DMS79 (cell line): ENCODE results near the gene MARVELD3.
A peak's percentile ranks its signal among the peaks of the same experiment; 100 is the strongest.

Experiments
- DNase-seq: peaks from one replicate; lab custom pipeline; 2025; lab: John Stamatoyannopoulos, UW

The MARVELD3 gene

DNA sequence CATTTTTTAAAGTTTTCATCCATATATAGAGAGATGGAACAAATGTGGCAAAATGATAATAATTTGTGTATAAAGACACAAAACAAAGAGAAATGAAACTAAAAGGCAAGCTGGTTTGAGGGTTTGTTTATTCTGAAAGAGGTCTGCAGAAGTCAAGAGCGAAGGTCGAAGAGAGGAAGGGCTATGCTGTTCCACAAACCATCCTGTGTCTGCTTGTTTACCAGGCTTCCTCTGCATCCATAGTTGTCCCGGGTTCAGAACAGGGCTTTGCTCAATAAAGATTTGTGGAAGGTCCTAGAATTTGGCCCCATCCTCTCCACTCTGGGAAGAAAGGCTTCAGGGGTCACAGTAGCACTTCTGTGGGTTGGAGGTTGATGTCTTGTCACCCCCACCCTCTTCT is 2.4 kb upstream of the MARVELD3 start:
- no peak for DNase-seq

DNA sequence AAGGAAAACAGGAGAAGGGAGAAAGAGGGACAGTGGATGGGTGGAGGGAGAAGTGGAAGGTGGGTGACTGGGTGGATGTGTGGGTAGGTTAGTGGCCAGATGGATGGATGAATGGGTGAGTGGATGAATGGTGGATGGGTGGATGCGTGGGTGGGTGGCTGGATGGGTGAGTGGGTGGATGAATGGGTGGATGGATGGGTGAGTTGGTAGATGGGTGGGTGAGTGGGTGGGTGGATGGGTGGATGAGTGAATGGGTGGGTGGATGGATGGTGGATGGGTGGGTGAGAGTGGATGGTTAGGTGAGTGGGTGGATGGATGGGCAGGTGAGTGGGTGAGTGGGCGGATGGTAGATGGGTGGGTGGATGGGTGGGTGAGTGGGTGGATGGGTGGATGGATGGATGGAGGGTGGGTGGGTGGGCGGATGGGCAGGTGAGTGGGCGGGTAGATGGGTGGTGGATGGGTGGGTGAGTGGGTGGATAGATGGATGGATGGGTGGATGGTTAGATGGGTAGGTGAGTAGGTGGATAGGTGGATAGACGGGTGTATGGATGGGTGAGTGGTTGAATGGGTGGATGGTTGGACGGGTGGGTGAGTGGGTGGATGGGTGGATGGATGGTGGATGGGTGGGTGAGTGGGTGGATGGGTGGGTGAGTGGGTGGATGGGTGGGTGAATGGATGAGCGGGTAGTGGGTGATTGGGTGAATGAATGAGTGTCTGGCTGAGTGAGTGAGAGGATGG is 702 bp upstream of the MARVELD3 start:
- no peak for DNase-seq

DNA sequence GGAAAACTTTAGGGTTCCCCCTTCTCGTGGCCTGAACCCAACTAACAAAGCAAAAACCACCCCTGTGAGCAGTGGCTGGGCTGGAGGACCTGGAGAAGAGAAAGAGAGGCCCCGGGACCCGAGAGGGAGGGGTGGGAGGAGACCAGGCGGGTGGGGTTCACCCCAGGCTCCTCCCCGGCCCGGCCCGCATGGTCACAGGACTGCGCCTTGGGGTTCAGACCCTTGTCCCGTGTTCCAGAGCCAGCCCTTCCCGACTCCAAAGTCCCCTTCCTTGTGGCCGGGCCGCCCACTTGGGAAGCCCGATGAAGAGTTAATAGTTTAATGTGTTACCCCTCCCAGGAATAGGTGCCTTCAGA is 852 bp downstream of the MARVELD3 start:
- no peak for DNase-seq

DNA sequence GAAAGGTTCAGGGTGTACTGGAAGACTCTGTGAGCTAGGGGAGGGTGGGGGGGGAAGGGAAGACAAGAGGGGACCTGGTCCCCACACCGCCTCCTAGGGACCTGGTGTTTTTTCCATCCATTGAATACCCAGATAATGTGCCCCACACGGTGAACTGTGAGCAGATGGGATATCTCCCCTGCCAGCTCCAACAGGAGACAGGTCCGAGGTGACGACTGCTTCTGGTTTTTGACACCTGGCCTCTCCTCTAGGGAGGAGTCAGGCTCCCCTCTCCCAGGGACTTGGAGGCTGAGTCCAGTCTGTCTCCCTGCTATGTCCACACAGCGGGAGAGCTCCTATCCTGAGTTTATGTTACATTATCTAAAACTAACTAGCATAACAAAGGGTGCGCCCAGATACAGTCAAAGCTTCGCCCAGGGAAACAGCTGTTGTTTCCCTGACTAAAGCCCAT is 1.8 kb downstream of the MARVELD3 start:
- DNase-seq = no peak

DNA sequence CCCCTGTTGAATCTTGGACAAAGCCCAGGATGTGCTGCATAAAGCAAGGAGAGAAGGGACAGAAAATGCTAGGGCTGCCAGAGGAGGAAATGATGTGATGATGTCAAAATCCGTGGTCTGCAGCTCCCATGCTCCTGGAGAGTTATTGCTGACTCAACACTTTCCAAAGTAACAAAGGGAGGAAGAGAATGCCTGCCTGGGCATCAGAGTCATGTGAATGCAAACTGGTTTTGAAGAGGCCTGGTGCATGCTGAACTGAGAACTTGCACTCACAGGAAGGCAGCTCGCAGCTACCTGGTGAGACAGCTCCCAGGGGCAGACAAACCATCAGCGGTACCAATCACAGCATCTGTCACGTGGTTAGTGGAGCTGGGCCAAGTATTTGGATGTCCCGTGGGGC is 2.8 kb downstream of the MARVELD3 start:
- DNase-seq = peak; percentile 18

DNA sequence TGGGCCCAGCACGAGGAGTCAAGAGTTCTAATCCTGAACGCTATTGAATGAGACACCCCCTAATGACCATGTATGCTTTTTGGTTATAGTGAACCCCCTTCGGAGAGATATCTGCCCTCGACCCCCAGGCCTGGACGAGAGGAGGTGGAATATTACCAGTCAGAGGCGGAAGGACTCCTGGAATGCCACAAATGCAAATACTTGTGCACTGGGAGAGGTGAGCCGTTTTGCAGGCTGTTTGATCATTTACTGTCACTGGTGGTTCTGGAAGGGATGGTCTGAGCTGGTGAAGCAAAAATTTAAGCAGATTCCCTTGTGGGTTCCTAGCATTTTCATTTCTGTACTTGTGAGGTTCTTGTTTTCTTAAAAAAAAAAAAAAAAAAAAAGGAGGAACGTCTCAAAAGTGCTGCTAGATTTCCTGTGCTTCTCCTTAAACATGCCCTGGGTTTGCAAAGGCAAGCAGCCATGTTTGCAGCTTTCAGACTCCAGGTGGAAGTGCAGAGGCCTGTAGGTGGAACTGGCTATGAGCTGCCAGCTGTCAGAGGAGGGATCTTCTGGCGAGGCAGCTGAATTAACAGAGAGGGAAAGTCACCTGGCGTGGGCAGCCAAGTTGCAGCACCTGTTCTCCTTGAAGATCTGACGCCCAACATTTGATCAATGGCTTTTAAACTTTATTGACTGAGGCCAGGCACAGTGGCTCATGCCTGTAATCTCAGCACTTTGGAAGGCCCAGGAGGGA is 3.5 kb downstream of the MARVELD3 start:
- no peak for DNase-seq

DNA sequence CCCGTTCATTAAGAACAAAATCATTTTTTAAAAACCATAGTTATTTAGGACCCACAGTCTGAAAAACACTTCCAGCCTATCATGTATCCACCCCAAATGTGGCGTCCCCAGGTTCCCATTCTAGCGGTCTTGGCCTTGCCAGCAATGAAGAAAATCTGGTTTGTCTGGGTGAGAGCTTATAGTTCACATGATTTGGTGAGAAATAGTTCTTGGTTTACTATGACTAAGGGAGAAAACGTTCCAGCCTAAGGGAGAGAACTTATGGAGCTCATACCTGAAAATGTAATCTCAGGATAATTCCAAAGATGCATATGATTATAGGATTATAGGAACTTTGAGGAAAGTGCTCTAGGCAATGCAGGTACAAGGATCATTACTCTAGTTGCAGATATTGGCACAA is 4.8 kb downstream of the MARVELD3 start:
- no peak for DNase-seq

DNA sequence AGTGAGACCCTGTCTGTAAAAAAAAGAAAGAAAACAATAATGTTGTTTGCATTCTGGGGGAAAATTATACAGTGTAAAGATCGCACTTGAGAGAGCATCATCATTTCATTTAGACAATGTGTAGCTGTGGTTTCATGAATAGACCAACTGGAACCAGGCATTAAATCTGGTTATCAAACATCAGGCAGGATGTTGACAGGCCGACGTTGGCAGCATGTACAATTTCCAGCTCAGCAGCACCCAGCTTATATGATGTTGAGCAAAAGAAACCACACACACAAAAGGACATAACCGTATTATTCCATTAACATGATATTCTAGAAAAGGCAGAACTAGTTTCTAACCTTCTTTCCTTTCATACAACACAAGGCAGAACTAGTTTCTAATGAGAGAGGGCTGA is 5.8 kb downstream of the MARVELD3 start:
- DNase-seq = no peak

DNA sequence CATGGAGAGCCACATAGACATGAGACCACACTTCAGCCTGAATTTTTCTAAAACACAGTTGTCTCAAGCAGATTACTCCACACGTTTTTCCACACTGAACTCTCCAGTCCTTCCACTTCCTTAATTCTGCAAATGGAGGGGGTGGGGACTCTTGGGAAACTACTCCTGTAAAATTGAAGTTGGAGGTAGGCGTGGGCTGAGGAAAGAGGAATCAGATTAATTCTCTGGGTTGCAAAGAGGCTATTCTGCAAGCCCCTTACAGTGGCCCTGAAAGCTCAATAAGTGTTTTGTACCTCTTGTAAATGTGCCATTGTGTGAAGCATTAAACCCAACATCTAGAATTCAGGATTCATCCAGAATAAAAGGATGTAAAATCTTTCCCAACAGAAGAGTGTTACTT is 9.6 kb downstream of the MARVELD3 start:
- no peak for DNase-seq

DNA sequence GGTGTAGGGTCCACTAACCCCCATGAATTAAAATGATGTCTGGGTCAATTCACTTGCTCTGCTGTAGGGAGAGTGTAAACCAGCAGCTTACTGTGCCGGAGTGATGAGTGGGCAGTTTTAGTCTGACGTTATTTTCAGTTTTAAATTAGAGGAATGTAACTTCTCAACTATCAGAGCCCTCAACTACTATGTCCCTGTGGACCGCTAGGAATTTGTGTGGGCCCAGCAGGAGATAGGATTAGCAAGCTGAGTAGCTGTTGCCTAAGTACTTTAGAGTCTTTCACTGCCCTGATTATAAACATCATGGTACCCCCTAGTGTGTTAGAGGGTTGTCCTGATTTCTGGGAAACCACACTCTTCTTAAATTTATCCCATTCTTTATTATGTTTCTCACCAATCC is 11.4 kb downstream of the MARVELD3 start:
- no peak for DNase-seq

DNA sequence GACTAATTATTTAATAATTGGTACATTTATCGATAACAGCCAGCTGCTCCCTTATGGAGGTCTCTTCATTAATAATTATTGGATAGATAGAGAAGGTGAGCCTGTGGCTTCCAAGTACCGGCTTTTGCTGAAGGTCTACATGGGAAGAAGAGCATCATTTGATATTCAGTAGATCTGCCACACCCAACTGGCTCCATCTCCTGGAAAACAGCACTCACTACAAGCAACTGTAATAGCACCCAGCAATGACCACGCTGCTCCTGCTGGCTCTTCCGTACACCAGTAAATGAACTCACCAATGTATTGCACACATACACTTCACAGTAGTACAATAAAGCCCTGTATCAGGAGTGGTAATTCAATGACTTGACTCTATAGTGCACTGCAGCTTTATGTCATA is 19.5 kb downstream of the MARVELD3 start:
- DNase-seq = no peak

DNA sequence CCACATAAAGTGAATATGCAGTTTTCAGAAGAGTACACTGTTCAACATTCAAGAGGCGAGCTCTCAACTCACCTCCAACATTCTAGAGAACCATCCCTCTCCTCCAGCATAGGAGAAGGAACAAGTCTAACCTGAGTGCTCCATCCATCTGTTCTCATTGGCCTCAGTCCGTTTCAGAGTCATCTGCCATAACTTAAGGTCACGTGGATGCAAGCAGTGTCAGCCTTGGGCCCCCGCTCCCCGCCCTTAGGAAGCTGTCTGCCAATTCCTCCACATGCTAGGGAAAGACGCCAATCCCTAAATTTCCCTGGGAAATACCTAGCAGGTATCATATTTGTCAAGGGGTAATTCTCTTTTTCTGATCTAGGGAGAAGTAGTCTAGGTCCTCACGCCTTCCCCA is 21.4 kb downstream of the MARVELD3 start:
- no peak for DNase-seq

DNA sequence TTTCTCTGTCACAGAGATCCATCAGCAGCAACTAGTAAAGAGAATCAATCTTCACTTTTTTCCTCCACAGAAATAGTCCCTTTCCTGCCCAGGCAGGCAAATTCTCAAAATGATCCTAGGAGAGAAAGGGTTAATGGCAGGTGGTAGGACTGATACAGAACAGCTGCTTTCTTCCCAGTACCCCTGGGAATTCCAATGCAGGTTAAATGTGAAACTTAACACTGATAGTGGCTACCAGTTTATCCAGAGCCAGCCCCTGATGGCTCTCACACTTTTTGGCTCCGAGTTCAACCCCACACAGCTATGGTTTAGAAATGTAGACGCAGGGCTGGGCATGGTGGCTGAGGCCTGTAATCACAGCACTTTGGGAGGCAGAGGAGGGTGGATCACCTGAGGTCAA is 22.2 kb downstream of the MARVELD3 start:
- no peak for DNase-seq

DNA sequence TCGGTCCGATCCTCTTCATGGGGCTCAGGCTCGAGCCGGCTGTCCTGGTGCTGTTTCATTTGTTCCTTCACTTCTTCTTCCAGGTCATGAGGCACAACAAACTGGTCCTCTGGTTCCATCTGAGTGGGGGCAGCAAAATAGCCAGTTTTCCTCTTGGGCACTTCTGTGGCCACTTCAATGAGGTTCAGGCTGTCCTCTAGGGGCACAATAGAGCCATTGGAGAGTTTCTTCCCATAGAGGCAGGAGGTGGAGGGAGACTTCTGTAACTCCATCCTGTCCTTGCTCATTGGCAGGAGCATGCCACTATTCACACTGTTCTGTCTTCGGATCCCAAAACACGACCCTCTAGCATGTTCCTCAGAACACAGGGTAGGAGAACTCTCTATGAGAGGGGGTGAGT is 22.9 kb downstream of the MARVELD3 start:
- DNase-seq = no peak

DNA sequence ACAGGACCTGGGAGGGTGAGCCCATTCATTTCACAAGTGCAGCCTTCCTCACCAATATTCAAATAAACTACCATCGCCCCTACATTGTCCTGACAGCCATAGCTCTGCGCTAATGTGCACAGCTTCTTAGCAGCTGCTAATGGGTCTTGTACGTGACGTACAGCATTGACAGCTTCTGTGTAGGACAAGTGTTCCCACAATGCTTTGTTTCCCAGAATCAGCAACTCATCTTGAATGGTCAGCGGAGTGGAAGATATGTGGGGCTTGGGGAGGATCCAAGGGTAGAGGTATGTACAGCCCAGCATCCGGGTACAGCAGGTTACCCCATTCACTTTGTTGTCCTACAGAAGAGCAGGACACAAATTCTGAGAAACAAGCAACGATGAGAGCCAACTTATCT is 23.7 kb downstream of the MARVELD3 start:
- DNase-seq = no peak

DNA sequence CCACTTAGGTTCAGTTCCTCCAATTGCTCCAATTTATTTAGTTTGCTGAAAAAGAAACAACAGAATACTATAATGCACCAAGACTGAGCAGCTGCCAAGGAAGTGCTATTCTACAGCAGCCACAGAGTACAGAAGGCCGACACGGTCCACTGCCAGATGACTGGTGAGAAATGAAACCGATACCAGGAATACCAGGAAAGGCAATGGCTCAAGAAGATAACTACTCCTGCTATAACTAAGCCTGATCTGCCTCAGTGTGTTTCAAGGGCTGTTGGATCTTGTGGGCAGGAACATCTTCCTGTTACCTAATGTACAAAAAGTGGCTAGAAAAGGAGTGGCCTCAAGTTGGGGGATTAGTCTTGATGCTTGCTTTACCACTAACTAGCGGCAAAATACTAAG is 32.8 kb downstream of the MARVELD3 start:
- peak; percentile 20 for DNase-seq

DNA sequence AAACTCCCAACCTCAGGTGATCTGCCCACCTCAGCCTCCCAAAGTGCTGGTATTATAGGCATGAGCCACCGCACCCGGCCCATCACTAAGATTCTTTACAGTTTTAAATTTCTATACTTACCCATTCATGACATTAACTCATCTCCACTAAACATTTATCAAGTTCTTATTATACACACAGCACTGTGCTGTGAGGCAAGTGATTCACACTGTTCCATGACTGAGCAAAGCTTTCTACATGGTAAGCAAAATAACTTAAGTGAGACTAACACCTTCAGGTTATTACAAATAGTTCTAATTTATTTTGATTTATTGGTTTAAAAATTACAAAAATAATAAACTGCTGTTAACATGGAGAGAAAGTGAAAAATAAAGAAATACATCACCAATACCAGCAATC is 33.5 kb downstream of the MARVELD3 start:
- no peak for DNase-seq

DNA sequence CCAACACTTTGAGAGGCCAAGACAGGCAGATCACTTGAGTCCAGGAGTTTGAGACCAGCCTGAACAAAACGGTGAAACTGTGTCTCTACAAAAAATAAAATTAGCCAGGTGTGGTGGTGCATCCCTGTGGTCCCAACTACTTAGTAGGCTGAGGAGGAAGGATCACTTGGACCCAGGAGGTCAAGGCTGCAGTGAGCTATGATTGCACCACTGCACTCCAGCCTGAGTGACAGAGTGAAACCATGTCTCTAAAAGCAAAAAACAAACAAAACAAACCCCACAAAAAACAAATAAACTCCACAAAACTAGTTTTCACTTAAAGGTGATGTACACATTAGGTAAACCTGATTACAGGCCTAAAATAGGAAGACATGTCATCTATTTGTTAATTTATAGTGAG is 40.3 kb downstream of the MARVELD3 start:
- no peak for DNase-seq

DNA sequence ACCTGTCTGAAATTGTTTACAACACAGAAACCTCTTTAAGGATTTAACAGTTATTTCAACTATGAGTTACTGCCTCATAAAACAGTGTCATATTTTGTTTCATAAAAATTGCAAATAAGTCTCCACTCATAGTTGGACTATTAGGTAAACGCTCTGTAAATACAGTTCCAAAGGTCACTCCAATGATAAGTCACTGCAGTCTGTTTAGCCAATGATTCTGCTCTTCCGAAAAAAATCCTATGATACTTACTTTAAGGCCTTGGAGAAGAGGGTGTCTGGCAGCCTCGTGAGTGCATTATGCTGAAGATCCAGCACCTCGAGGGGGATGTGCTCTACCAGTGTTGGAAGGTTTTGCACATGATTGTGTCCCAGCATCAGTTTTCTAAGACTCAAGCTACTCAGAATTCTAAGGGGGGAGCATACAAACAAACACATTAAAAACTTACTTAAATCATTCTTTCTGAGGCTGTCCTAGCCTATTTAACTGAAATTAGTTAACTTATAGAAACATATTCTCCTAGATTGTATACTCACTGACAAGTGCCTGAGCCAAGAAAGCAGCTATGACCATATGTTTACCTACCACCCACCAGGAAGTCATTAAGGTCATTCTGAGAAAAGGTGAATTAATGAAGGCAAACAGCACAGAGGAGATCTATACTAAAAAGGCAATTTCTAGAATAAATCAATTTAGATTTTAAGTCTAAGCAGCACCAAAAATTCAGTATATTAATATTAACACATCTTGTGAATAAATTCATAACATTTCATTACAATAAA is 41.1 kb downstream of the MARVELD3 start:
- DNase-seq = no peak

DNA sequence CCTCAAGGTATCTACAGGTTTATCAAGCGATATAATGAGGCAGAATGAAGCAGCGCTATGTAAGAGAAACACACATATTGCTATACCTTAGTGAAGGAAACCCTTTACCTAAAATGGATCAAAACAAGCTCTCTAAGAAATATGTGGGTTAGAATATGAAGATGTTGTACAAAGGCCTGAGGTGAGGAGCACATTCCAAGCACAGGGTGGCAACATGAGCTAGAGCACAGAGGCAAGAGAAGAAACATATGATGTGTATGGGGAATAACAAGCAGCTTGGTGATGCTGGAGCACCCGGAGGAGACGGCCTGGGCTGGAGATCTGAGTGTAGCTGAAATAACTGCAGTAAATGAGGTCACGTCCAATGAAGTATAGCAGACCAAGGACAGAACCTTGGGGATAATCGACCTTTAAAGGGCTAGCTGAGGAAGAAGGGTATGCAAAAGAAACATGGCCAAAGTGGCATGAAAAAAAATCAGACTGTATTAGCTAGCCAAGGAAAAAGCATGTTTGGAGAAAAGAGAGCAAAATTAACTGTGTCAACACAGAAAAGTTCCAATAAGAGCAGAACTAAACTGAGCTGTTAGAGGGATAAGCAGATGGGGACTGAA is 44.0 kb downstream of the MARVELD3 start:
- no peak for DNase-seq

DNA sequence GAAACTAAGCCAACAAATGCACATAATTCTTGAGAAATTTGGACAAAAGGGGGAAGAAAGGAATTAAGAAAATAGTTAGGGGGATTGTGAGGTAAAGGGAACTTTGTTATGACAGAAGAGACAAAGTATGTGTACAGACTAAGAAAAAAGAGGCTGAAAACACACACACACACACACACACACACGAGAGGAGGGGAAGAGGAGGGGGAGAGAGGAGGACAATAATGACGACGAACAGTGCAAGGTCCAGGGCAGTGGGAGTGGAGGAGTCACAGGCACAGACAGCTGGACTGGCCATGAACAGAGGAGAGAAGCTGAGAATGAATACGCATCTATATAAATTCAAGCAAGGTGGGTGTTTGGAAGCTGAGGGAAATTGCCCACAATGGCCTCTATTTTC is 44.6 kb downstream of the MARVELD3 start:
- no peak for DNase-seq

DNA sequence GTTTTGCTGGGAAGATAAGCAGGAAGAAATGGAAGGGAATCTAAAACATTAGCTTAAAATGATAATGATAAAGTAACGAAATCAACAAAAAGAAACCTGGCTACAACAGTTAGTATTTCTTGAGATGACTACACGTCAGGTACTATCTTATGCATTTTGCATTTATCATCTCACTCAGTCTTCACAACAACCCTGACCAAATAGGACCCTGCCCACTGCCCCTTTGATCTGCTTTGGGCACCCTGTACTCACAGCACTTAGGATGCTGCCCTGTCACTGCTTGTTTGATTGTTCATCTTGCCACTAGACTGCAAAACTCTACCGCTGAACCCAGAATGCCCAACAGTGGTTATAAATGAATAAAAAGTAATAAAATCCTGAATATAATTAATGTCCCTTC is 45.2 kb downstream of the MARVELD3 start:
- DNase-seq = no peak

DNA sequence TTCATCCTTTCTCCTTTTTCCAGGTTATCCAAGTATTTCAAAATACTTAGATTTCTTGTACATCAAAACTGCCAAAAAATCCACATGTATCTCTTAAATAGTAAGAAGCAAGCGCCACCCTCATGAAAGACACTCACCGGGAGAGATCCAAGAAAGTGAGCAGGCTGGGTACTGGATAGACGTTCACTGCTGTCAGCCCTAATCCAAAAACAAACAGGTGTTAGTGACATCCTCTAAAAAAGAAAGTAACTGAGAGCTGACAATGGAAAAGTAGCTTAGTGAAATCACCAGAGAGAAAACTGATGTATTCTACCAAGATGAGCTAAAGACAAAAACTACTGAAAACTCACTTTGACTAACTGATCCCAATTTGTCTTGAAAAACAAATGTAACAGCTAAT is 46.1 kb downstream of the MARVELD3 start:
- DNase-seq = no peak
